GM19452 (cell line): ENCODE results near the gene COL3A1.

ENCODE experiments used
- ATAC-seq: cut with Tn5 transposase; IDR thresholded peaks from one replicate; pipeline ENCODE4 v1.9.1; 2021; ENCODE audit not compliant: unreplicated experiment

COL3A1 gene

GRCh38 chr2:188975497-188976102, 1.4 kb downstream of the COL3A1 start:
- no peak for ATAC-seq

DNA sequence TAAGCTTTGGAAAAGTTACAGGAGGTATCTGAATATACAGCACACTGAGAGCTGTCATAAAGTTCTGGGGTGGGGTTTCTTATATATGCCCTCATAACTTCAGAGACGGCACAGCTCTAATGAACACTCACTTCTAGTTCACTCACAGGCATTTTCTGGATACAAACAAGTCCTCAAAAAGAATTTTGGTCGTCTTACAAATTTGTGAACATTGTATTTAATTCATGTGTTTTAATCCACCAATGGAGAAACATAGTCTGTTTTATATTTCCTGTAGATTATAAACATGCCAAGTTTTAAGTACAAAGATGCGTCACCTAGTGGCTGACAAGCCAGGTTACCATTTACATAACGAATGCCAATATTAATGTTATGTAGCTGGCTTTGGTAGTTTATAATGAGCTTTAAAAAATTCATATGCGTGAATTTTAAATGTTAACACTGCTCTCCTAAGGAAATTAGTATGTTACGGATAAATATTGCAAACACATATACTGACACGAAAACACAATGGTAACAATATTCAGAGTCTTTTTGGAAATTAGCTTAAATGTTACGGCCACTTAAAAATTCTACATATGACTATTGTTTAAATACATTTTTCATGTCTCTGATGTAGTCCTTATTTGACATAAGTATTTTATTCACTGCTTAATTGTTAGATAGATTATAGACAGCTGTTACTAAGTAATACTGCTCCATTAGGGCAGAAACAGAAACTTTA, 2.5 kb downstream of the COL3A1 start:
- ATAC-seq: no peak

DNA sequence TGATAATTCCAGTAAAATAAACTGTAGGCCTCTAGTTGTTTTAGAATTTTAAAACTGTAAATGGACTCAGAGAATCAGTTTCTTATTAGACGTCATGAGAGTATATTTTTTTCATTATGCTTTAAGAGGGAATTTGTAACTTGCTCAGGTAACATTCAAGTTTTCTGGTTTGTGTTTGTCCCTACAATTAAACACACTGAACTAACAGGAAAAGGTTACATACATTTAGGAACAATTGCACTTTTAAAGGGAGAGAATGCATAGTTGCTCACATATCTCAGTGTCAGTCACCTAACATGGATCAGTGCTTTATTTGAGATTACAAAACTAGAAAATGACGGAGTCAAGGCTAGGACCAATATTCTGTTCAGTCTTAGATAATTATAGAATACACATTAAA, 3.1 kb downstream of the COL3A1 start:
- ATAC-seq: no peak

GRCh38 chr2:188978291-188979081, 4.3 kb downstream of the COL3A1 start:
- peak; percentile 77 for ATAC-seq

- ATAC-seq: peak; percentile 12
Measured at GRCh38 chr2:188979187-188980114, 5.3 kb downstream of the COL3A1 start.

DNA sequence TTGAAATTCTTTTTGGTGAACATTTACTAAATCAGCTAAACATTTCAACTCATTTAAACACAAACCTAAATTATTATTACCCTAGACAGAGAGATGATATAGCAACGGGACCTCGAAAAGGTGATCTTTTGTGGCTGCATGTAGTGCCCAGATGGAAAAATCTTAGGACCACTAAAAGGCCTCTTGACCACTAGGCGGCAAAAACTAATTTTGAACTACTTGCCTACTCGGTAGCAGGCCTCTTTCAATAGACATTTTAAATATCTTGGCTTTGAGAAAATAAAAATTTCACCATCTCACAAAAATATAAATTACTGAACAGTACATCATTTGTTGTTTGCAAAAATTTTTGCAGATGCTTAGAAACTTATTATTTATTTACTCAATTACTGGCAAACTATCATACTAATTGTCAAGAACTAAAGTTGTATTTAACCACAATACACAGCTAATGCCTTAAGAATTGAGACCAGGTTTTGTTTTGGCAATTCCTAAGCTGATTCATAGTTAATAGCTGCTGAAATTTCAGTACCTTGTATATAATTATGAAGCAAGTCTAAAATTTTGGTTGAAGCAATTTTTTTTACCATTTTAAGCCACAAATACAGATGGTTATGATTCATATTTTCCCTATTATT, 9.4 kb downstream of the COL3A1 start:
- ATAC-seq: no peak

- no peak for ATAC-seq
Measured at GRCh38 chr2:188984065-188984491, 9.9 kb downstream of the COL3A1 start.

DNA sequence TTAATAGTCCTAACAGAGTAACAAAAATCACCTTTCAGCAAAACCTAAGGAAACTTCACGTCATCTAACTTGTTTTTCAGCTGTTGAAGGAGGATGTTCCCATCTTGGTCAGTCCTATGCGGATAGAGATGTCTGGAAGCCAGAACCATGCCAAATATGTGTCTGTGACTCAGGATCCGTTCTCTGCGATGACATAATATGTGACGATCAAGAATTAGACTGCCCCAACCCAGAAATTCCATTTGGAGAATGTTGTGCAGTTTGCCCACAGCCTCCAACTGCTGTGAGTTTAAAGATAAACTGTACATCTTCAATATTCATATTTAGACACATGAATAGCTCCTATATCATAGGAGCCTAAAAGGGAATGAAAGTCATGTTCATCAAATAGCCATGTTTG, 10.5 kb downstream of the COL3A1 start:
- ATAC-seq: no peak

GRCh38 chr2:188986839-188987238, 12.7 kb downstream of the COL3A1 start:
- no peak for ATAC-seq

DNA sequence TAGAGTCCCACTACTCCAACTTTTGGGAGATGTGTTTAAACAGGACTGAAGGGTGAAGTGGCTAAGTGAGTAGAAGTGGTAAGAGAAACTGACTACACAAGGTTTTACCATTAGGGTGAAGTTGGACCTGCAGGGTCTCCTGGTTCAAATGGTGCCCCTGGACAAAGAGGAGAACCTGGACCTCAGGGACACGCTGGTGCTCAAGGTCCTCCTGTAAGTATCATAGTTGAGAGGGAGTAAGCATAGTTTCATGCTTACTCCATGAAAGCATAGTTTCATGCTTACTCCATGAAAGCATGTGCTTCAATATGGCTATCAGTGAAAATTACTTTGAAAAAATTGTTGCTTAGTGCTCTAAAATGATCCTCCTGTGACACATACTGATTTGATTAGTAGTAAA, 19.1 kb downstream of the COL3A1 start:
- no peak for ATAC-seq

DNA sequence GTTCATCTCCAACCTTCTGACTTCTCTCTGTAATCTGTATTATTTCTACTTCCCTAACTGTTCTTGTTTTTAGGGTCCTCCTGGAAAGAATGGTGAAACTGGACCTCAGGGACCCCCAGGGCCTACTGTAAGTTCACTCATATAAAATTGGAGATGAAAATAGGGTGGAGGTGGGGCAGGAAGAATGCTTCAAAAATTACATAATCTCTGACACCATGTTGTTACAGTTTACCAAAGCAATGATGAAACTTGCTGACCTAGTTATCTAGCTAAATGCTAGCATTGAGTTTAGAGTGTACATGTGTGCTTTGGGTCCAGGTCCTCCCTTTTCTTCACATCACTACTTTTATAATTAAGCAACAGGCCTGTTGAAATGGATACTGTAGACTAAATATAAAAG, 23.1 kb downstream of the COL3A1 start:
- no peak for ATAC-seq

- no peak for ATAC-seq
Measured at GRCh38 chr2:189000221-189000620, 26.0 kb downstream of the COL3A1 start.

DNA sequence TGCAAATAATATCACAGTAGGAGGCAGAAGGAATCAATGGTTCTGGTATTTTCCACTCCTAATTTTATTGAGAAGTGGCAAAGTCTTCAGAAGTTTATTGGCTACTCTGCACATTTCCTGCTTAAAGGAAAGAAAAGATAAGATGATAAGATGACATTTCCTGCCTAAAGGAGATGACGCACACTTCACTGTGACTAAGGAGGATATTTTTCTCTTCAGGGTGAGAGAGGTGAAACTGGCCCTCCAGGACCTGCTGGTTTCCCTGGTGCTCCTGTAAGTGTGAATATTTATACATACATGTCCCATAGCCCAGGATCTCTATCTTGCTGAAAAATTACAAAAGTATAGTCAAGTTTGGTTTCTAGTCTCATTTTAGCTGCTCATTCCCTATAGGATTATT, 27.9 kb downstream of the COL3A1 start:
- ATAC-seq: no peak

DNA sequence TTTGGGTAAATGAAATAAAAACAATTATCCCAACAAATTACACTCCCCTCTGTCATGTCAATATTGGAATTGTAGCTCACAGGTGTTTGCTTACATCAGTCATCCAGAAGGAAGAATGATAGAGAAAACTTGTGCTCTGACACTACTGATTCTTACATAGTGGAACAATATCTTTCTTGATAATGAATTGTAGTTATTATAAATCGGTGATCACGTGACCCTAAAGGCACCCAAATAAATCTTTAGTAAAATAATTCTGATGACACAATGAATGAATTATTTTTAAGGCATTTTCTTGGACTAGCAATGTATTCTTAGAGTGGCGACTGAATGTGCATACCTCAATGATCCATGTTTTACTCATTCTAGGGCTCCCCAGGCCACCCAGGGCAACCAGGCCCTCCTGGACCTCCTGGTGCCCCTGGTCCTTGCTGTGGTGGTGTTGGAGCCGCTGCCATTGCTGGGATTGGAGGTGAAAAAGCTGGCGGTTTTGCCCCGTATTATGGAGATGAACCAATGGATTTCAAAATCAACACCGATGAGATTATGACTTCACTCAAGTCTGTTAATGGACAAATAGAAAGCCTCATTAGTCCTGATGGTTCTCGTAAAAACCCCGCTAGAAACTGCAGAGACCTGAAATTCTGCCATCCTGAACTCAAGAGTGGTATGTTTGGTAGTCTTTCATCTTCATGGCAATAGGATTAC, 34.5 kb downstream of the COL3A1 start:
- ATAC-seq: no peak

- ATAC-seq: no peak
Measured at GRCh38 chr2:189010536-189010935, 36.4 kb downstream of the COL3A1 start.

DNA sequence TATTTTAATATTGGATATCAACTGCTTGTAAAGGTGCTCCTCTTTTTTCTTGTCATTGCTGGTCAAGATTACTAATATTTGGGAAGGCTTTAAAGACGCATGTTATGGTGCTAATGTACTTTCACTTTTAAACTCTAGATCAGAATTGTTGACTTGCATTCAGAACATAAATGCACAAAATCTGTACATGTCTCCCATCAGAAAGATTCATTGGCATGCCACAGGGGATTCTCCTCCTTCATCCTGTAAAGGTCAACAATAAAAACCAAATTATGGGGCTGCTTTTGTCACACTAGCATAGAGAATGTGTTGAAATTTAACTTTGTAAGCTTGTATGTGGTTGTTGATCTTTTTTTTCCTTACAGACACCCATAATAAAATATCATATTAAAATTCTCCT, 38.2 kb downstream of the COL3A1 start:
- ATAC-seq: no peak

GRCh38 chr2:189013031-189013430, 38.9 kb downstream of the COL3A1 start:
- no peak for ATAC-seq

DNA sequence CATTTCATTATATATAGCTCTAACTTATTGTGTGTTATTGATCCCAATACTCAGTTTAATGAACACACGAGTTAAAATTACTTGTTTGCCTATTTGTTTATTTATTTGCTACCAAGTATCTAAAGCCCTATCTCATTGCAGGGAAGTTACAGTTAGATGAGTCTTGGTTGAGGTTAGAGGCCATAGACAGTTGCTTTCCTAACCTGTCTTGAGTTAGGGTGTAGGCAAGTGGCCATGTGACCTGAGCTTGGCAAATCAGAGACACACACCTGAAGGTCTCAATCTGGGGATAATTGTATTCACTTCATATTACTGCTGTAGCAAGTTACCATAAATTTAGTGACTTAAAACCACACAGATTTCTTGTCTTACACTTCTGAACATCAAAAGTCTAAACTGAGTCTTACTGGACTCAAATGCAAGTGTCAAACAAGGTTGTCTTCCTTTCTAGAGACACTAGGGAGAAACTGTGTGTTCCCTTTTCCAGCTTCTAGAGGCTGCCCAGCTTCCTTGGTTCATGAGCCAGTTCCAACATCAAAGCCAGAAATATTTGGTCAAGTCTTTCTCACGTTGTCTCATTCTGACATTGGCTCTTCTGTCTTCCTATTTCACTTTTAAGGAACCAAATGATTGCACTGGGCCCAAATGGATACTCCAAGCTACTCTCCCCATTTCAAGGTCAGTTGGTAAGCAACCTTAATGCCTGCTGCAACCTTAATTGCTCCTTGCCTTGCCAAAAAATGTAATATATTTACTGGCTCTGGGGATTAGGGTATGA, 39.7 kb downstream of the COL3A1 start:
- ATAC-seq: no peak
